Neural progenitor cell (in vitro differentiated cells): Measurements from ENCODE around the gene MSANTD3.

Source experiments
- CTCF ChIP-seq: fragments of 200-600 bp; sonication (generic); IDR thresholded peaks from 2 replicates; pipeline ENCODE4 v1.5.1; 2017; ENCODE audit warnings: antibody characterized with exemption, mild to moderate bottlenecking
- EZH2 ChIP-seq: fragments of 200-600 bp; sonication (generic); IDR thresholded peaks from 2 replicates; pipeline ENCODE4 v1.6.1; 2017; ENCODE audit warnings: antibody characterized with exemption, mild to moderate bottlenecking, moderate library complexity
- EZH2phosphoT487 ChIP-seq: fragments of 200-600 bp; sonication (generic); IDR thresholded peaks from 2 replicates; pipeline ENCODE4 v1.6.1; 2017; ENCODE audit warnings: antibody characterized with exemption

- TF ChIP-seq CTCF (no peak), EZH2 (no peak), EZH2phosphoT487 (no peak)
Measured at GRCh38 chr9:100411472-100412283, 15.3 kb upstream of the MSANTD3 start.
